Liver (tissue), 9 donors: ENCODE results near the gene ZNF550. TPM values are rescaled to one million over a fixed set of nuclear protein-coding genes. Genes with fewer than 3 reads are reported as not detected.

Experiments used
- DNase-seq: peaks from one replicate; pipeline ENCODE4 v3.0.0-alpha.2; 2017; ENCODE audit warnings: low spot score
- H3K27ac ChIP-seq, 2 donors: one replicate each; pipeline ENCODE4 v1.7.0; 2013; ENCODE audit warnings: inconsistent platforms in 2 of 2, low read length in 2 of 2, control low read depth in 1 of 2, low read depth in 1 of 2, mild to moderate bottlenecking in 1 of 2
- H3K27me3 ChIP-seq, 4 donors: one replicate each; pipeline versions ENCODE4 v1.6.1 to v1.7.0; 2013; ENCODE audit warnings: low read length in 3 of 4, inconsistent platforms in 1 of 4, mild to moderate bottlenecking in 1 of 4, moderate library complexity in 1 of 4; ENCODE audit not compliant: control insufficient read depth in 4 of 4, insufficient read depth in 4 of 4
- H3K36me3 ChIP-seq, 4 donors: one replicate each; pipeline versions ENCODE4 v1.6.1 to v1.7.0; 2013; ENCODE audit warnings: low read length in 3 of 4, mild to moderate bottlenecking in 3 of 4, low read depth in 1 of 4, moderate library complexity in 1 of 4; ENCODE audit not compliant: control insufficient read depth in 4 of 4, insufficient read depth in 3 of 4
- H3K4me1 ChIP-seq, 4 donors: one replicate each; pipeline versions ENCODE4 v1.6.1 to v1.7.0; 2013; ENCODE audit warnings: low read length in 3 of 4, mild to moderate bottlenecking in 3 of 4, moderate library complexity in 1 of 4; ENCODE audit not compliant: control insufficient read depth in 4 of 4, insufficient read depth in 4 of 4
- H3K4me3 ChIP-seq, 3 donors: one replicate each; pipeline versions ENCODE4 v1.6.1 to v1.7.0; 2013; ENCODE audit warnings: low read length in 3 of 3, control low read depth in 1 of 3, low read depth in 1 of 3, mild to moderate bottlenecking in 1 of 3
- H3K9ac ChIP-seq, 2 donors: one replicate each; pipeline ENCODE4 v1.7.0; 2013; ENCODE audit warnings: low read length in 2 of 2, mild to moderate bottlenecking in 2 of 2, moderate library complexity in 2 of 2, control low read depth in 1 of 2, low read depth in 1 of 2
- H3K9me3 ChIP-seq, 4 donors: one replicate each; pipeline versions ENCODE4 v1.6.1 to v1.7.0; 2013; ENCODE audit warnings: low read length in 3 of 4; ENCODE audit not compliant: control insufficient read depth in 4 of 4
- CTCF ChIP-seq: fragments of 150-350 bp; IDR thresholded peaks from 2 replicates; pipeline ENCODE4 v1.5.1; 2017; ENCODE audit warnings: improper control_type of control experiment, low read depth, low read length; ENCODE audit not compliant: missing input control
- EGR1 ChIP-seq, 2 donors: IDR thresholded peaks; 2 replicates each; pipeline ENCODE4 v1.6.1; 2016 to 2018; ENCODE audit warnings: antibody characterized with exemption in 2 of 2, low read depth in 2 of 2
- FOXA1 ChIP-seq: IDR thresholded peaks from 2 replicates; pipeline ENCODE4 v1.6.1; 2016; ENCODE audit warnings: antibody characterized with exemption
- FOXA2 ChIP-seq: IDR thresholded peaks from 2 replicates; pipeline ENCODE4 v1.6.1; 2016; ENCODE audit warnings: antibody characterized with exemption
- GABPA ChIP-seq, 2 donors: IDR thresholded peaks in 1 of 2; conservative IDR thresholded peaks in 1 of 2; 2 replicates each; pipeline ENCODE4 v1.6.1; 2016; ENCODE audit warnings: antibody characterized with exemption in 2 of 2, mild to moderate bottlenecking in 1 of 2, moderate library complexity in 1 of 2
- HNF4A ChIP-seq, 2 donors: conservative IDR thresholded peaks; 2 replicates each; pipeline ENCODE4 v1.6.1; 2016; ENCODE audit warnings: antibody characterized with exemption in 2 of 2, mild to moderate bottlenecking in 2 of 2
- HNF4G ChIP-seq: IDR thresholded peaks from 2 replicates; pipeline ENCODE4 v1.6.1; 2016; ENCODE audit warnings: antibody characterized with exemption
- JUND ChIP-seq, 2 donors: IDR thresholded peaks; 2 replicates each; pipeline ENCODE4 v1.6.1; 2016; ENCODE audit warnings: antibody characterized with exemption in 2 of 2
- MAX ChIP-seq: IDR thresholded peaks from 2 replicates; pipeline ENCODE4 v1.6.1; 2016; ENCODE audit warnings: antibody characterized with exemption
- NR2F2 ChIP-seq: IDR thresholded peaks from 2 replicates; pipeline ENCODE4 v1.6.1; 2016; ENCODE audit warnings: antibody characterized with exemption
- RAD21 ChIP-seq, 2 donors: IDR thresholded peaks; 2 replicates each; pipeline ENCODE4 v1.6.1; 2016; ENCODE audit warnings: antibody characterized with exemption in 2 of 2, mild to moderate bottlenecking in 2 of 2
- RXRA ChIP-seq, 2 donors: IDR thresholded peaks; 2 replicates each; pipeline ENCODE4 v1.6.1; 2017 to 2018; ENCODE audit warnings: antibody characterized with exemption in 2 of 2, mild to moderate bottlenecking in 1 of 2
- SP1 ChIP-seq: IDR thresholded peaks from 2 replicates; pipeline ENCODE4 v1.6.1; 2018; ENCODE audit warnings: antibody characterized with exemption, mild to moderate bottlenecking
- TAF1 ChIP-seq: conservative IDR thresholded peaks from 2 replicates; pipeline ENCODE4 v1.6.1; 2016; ENCODE audit warnings: antibody characterized with exemption, mild to moderate bottlenecking
- YY1 ChIP-seq: IDR thresholded peaks from 2 replicates; pipeline ENCODE4 v1.6.1; 2016; ENCODE audit warnings: antibody characterized with exemption, mild to moderate bottlenecking
- ZBTB33 ChIP-seq: IDR thresholded peaks from 2 replicates; pipeline ENCODE4 v1.6.1; 2016; ENCODE audit warnings: antibody characterized with exemption
- WGBS: extraction: QIAGEN DNeasy Blood & Tissue Kit; methylation state at CpG from one replicate; pipeline ENCODE4 v1.1.7; 2013; 5-methylcytosine and 5-hydroxymethylcytosine counted together
- polyA plus RNA-seq, 2 donors: library from polyadenylated mRNA; stranded (reverse) in 1 of 2; unstranded in 1 of 2; fragments of 200-250 nt in 1 of 2; fragments of >200 nt in 1 of 2; fragmentation: Nextera tagmentation in 1 of 2; extraction: Ambion mirVana in 1 of 2; gene quantifications; one replicate each; pipeline versions ENCODE4 v1.2.1 to v1.2.3, GENCODE V29; 2013 to 2015
- total RNA-seq, 2 donors: library from RNA; depleted of rRNA; stranded (reverse); fragments of >200 nt; gene quantifications; one replicate each; pipeline ENCODE4 v1.2.3, GENCODE V29; 2014
- TF ChIP-seq, protein P1 (sequence below): IDR thresholded peaks from 2 replicates; pipeline ENCODE4 v1.6.1; 2016; ENCODE audit warnings: antibody characterized with exemption
- TF ChIP-seq, protein P2 (sequence below): IDR thresholded peaks from 2 replicates; pipeline ENCODE4 v1.6.1; 2016; ENCODE audit warnings: antibody characterized with exemption, mild to moderate bottlenecking
- donor health status: healthy.
- donor health status: healthy.
- donor health status: healthy.
- donor health status: healthy.
- donor health status: healthy.

ZNF550 gene
- total and polyA plus RNA-seq, 4 donors, result 0.96 to 4.8 (median 3.7) TPM

GRCh38 chr19:57566396-57567265 lies 7.0 kb upstream of the ZNF550 start:
- 51% methylated on average over 7 of the region's 7 CpGs for WGBS
- no peak for DNase-seq
- Histone ChIP-seq H3K9ac (no peak overlapping the region), H3K27ac (no peak overlapping the region), H3K9me3 (peaks cover 38 to 84% (median 72%) of the 10 kb centered on the region in 4 donors), H3K27me3 (no peaks in the 10 kb centered on the region), H3K4me3 (peak overlapping the region in 2 of 3 donors; percentile 53 to 58), H3K36me3 (no peaks in the 10 kb centered on the region), H3K4me1 (no peaks in the 10 kb centered on the region)
- TF ChIP-seq FOXA2, result no peak
- no peak for TF ChIP-seq FOXA1
- no peak for TF ChIP-seq TAF1
- TF ChIP-seq HNF4G, result no peak
- TF ChIP-seq EGR1 (IDR thresholded peaks at IDR 0.05; ENCODE audit: low read depth in 2 of 2), result no peak
- TF ChIP-seq JUND (IDR thresholded peaks at IDR 0.05), result no peak
- TF ChIP-seq CTCF, result no peak
- no peak for TF ChIP-seq RXRA (IDR thresholded peaks at IDR 0.05)
- no peak for TF ChIP-seq RAD21 (IDR thresholded peaks at IDR 0.05)

DNA sequence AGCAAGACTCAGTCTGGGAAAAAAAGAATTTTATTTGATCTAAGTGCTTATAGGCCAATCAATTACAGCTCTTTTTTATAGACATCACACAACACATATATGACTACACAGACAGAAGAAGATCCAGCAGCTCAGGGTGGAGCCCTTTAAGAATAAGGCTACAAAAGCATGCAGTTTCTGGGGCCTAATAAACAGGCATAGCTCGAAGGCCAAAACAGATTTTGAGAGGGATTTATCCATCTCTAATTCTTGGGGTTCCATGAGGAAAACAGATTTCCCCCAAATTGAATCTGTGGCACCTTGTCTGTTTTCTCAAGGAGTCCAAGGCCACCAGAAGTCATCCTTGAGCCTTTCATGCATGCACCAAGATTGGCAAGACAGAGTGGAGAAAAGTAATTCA lies 3.9 kb upstream of the ZNF550 start:
- WGBS, result 75% methylated on average over 1 of the region's 1 CpG
- peaks cover 27 to 74% (median 50%) of the 10 kb centered on the region in 4 donors for H3K9me3 ChIP-seq

More for the DNA sequence above, 3.9 kb upstream of the ZNF550 start:
- no peak for DNase-seq
- no peak for TF ChIP-seq RXRA (IDR thresholded peaks at IDR 0.05)
- TF ChIP-seq YY1, result no peak
- no peak for TF ChIP-seq SP1
- TF ChIP-seq EGR1 (IDR thresholded peaks at IDR 0.05; ENCODE audit: low read depth in 2 of 2), result no peak
- TF ChIP-seq MAX, result no peak
- TF ChIP-seq FOXA2, result no peak
- TF ChIP-seq ZBTB33, result no peak
- TF ChIP-seq FOXA1, result no peak
- TF ChIP-seq CTCF, result no peak
- no peak for TF ChIP-seq TAF1
- no peak for TF ChIP-seq NR2F2
- no peak for TF ChIP-seq RAD21 (IDR thresholded peaks at IDR 0.05)
- no peak for TF ChIP-seq HNF4G
- TF ChIP-seq, protein P1, sequence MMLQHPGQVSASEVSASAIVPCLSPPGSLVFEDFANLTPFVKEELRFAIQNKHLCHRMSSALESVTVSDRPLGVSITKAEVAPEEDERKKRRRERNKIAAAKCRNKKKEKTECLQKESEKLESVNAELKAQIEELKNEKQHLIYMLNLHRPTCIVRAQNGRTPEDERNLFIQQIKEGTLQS, result no peak
- no peak for TF ChIP-seq HNF4A (conservative IDR thresholded peaks at IDR 0.05)
- no peak for TF ChIP-seq GABPA (IDR thresholded peaks at IDR 0.05 in 1 of 2, conservative IDR thresholded peaks at IDR 0.05 in 1 of 2)
- TF ChIP-seq, protein P2, sequence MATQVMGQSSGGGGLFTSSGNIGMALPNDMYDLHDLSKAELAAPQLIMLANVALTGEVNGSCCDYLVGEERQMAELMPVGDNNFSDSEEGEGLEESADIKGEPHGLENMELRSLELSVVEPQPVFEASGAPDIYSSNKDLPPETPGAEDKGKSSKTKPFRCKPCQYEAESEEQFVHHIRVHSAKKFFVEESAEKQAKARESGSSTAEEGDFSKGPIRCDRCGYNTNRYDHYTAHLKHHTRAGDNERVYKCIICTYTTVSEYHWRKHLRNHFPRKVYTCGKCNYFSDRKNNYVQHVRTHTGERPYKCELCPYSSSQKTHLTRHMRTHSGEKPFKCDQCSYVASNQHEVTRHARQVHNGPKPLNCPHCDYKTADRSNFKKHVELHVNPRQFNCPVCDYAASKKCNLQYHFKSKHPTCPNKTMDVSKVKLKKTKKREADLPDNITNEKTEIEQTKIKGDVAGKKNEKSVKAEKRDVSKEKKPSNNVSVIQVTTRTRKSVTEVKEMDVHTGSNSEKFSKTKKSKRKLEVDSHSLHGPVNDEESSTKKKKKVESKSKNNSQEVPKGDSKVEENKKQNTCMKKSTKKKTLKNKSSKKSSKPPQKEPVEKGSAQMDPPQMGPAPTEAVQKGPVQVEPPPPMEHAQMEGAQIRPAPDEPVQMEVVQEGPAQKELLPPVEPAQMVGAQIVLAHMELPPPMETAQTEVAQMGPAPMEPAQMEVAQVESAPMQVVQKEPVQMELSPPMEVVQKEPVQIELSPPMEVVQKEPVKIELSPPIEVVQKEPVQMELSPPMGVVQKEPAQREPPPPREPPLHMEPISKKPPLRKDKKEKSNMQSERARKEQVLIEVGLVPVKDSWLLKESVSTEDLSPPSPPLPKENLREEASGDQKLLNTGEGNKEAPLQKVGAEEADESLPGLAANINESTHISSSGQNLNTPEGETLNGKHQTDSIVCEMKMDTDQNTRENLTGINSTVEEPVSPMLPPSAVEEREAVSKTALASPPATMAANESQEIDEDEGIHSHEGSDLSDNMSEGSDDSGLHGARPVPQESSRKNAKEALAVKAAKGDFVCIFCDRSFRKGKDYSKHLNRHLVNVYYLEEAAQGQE, result no peak
- TF ChIP-seq JUND (IDR thresholded peaks at IDR 0.05), result no peak
- Histone ChIP-seq H3K27me3 (no peaks in the 10 kb centered on the region), H3K4me3 (peak overlapping the region in 2 of 3 donors; percentile 5 to 32), H3K27ac (no peak overlapping the region), H3K9ac (no peak overlapping the region), H3K4me1 (peaks cover 0 to 13% (median 8%) of the 10 kb centered on the region in 4 donors), H3K36me3 (no peaks in the 10 kb centered on the region)
